ENCODE data around the gene STK32B. TPM values are rescaled to one million over a fixed set of nuclear protein-coding genes. Genes with fewer than 3 reads are reported as not detected.
A peak's percentile ranks its signal among the peaks of the same experiment; 100 is the strongest.

The STK32B gene
- total RNA-seq, 2 experiments from 2014 or later: not detected

GRCh38 chr4:5361968-5362367, 310.7 kb downstream of the STK32B start:
- H3K27ac ChIP-seq (ENCODE audit: low read depth, low read length, poor library complexity, severe bottlenecking): no peak overlapping the region
- no TSS peak for BruUV-seq (replicated peaks)
- no peaks in the 10 kb centered on the region for H3K9me2 ChIP-seq (ENCODE audit: insufficient read depth, low read length)
- ChIA-PET CTCF (ENCODE audit: unreplicated experiment) (no interaction called here), POLR2A (interaction anchor here (0.7 kb wide), 1 partner anchor 46 kb away, joined by 3 read pairs; no protein-coding TSS in a partner anchor)
- no peak for TF ChIP-seq CTCF (conservative IDR thresholded peaks at IDR 0.05; ENCODE audit: low read length)
- no peak for TF ChIP-seq EZH2phosphoT487 (IDR thresholded peaks at IDR 0.05; ENCODE audit: borderline replicate concordance, low read depth, low read length)
- no peaks in the 10 kb centered on the region for H3K79me2 ChIP-seq (ENCODE audit: insufficient read depth, low read depth, low read length)
- no peaks in the 10 kb centered on the region for H3K4me1 ChIP-seq (ENCODE audit: insufficient read depth, low read length, poor library complexity, severe bottlenecking)
- H2AFZ ChIP-seq (ENCODE audit: low read length): no peak overlapping the region
- H3K36me3 ChIP-seq (ENCODE audit: insufficient read depth, low read length): no peaks in the 10 kb centered on the region
- DNase-seq (ENCODE audit: low spot score): peak; percentile 28
- H3K4me2 ChIP-seq (ENCODE audit: low read length): no peak overlapping the region
- H4K20me1 ChIP-seq (ENCODE audit: insufficient read depth, low read length): no peaks in the 10 kb centered on the region
- intact Hi-C loops (cut with micrococcal nuclease; ENCODE audit: unreplicated experiment): no loop called here
- H3K4me3 ChIP-seq (ENCODE audit: low read depth, low read length, poor library complexity, severe bottlenecking): no peak overlapping the region
- H3K9me3 ChIP-seq (ENCODE audit: low read length): no peaks in the 10 kb centered on the region

GRCh38 chr4:5364406-5364805, 313.1 kb downstream of the STK32B start:
- no peaks in the 10 kb centered on the region for H3K79me2 ChIP-seq (ENCODE audit: insufficient read depth, low read depth, low read length)
- no TSS peak for BruUV-seq (replicated peaks)
- TF ChIP-seq EZH2phosphoT487 (IDR thresholded peaks at IDR 0.05; ENCODE audit: borderline replicate concordance, low read depth, low read length): no peak

GRCh38 chr4:5365071-5366008, 314.1 kb downstream of the STK32B start:
- DNase-seq (ENCODE audit: low spot score): no peak
- Histone ChIP-seq H3K79me2 (ENCODE audit: insufficient read depth, low read depth, low read length) (no peaks in the 10 kb centered on the region), H3K36me3 (ENCODE audit: insufficient read depth, low read length) (no peaks in the 10 kb centered on the region), H3K27ac (ENCODE audit: low read depth, low read length, poor library complexity, severe bottlenecking) (no peak overlapping the region), H2AFZ (ENCODE audit: low read length) (no peak overlapping the region), H3K4me2 (ENCODE audit: low read length) (no peak overlapping the region), H4K20me1 (ENCODE audit: insufficient read depth, low read length) (no peaks in the 10 kb centered on the region), H3K4me1 (ENCODE audit: insufficient read depth, low read length, poor library complexity, severe bottlenecking) (no peaks in the 10 kb centered on the region), H3K4me3 (ENCODE audit: low read depth, low read length, poor library complexity, severe bottlenecking) (no peak overlapping the region), H3K9me2 (ENCODE audit: insufficient read depth, low read length) (no peaks in the 10 kb centered on the region), H3K9me3 (ENCODE audit: low read length) (no peaks in the 10 kb centered on the region)
- POLR2A ChIA-PET: interaction anchor here (0.6 kb wide), 1 partner anchor 11 kb away, joined by 3 read pairs; no protein-coding TSS in a partner anchor
- CTCF ChIA-PET (ENCODE audit: unreplicated experiment): no interaction called here
- no TSS peak for BruUV-seq (replicated peaks)
- no peak for TF ChIP-seq EZH2phosphoT487 (IDR thresholded peaks at IDR 0.05; ENCODE audit: borderline replicate concordance, low read depth, low read length)
- intact Hi-C loops (cut with micrococcal nuclease; ENCODE audit: unreplicated experiment): no loop called here

More at GRCh38 chr4:5364406-5364805, 313.1 kb downstream of the STK32B start:
- H3K9me3 ChIP-seq (ENCODE audit: low read length): no peaks in the 10 kb centered on the region
- no peak overlapping the region for H3K4me3 ChIP-seq (ENCODE audit: low read depth, low read length, poor library complexity, severe bottlenecking)
- no peak overlapping the region for H2AFZ ChIP-seq (ENCODE audit: low read length)
- ChIA-PET CTCF (ENCODE audit: unreplicated experiment) (no interaction called here), POLR2A (no interaction called here)
- H3K36me3 ChIP-seq (ENCODE audit: insufficient read depth, low read length): no peaks in the 10 kb centered on the region
- no peaks in the 10 kb centered on the region for H3K4me1 ChIP-seq (ENCODE audit: insufficient read depth, low read length, poor library complexity, severe bottlenecking)
- H3K9me2 ChIP-seq (ENCODE audit: insufficient read depth, low read length): no peaks in the 10 kb centered on the region
- no peaks in the 10 kb centered on the region for H4K20me1 ChIP-seq (ENCODE audit: insufficient read depth, low read length)
- no peak for DNase-seq (ENCODE audit: low spot score)
- no peak overlapping the region for H3K4me2 ChIP-seq (ENCODE audit: low read length)
- intact Hi-C loops (cut with micrococcal nuclease; ENCODE audit: unreplicated experiment): no loop called here
- H3K27ac ChIP-seq (ENCODE audit: low read depth, low read length, poor library complexity, severe bottlenecking): no peak overlapping the region
